Body of pancreas (tissue), 4 donors: Measurements from ENCODE around the gene RASGRF1. TPM values are rescaled to one million over a fixed set of nuclear protein-coding genes. Genes with fewer than 3 reads are reported as not detected.
A peak's percentile ranks its signal among the peaks of the same experiment; 100 is the strongest.

ENCODE experiments used
- ATAC-seq: fragments of 150-250 bp; one replicate; pipeline ENCODE4 v1.9.1; 2016
- DNase-seq, 4 donors: peaks; one replicate each; pipeline ENCODE4 v3.0.0-alpha.2; 2019
- H3K27ac ChIP-seq, 4 donors: fragments of 200-600 bp; sonication (generic); 1 replicate in 3 of 4; 2 replicates in 1 of 4; pipeline versions ENCODE4 v1.5.1 to v1.6.1; 2016 to 2019; ENCODE audit warnings: mild to moderate bottlenecking in 1 of 4, mixed read lengths in 1 of 4, moderate library complexity in 1 of 4
- H3K27me3 ChIP-seq, 2 donors: fragments of 200-600 bp; sonication (generic); one replicate each; pipeline ENCODE4 v1.6.0; 2016; ENCODE audit warnings: mild to moderate bottlenecking in 1 of 2
- H3K36me3 ChIP-seq, 2 donors: fragments of 200-600 bp; sonication (generic); replicated peaks in 1 of 2; 2 replicates each; pipeline ENCODE4 v1.5.1; 2016; ENCODE audit warnings: low read depth in 2 of 2; ENCODE audit not compliant: insufficient read depth in 1 of 2
- H3K4me1 ChIP-seq: fragments of 200-600 bp; sonication (generic); one replicate; pipeline ENCODE4 v1.6.0; 2016
- H3K4me3 ChIP-seq, 2 donors: fragments of 200-600 bp; sonication (generic); 1 replicate in 1 of 2; 2 replicates in 1 of 2; pipeline ENCODE4 v1.5.1; 2016 to 2019
- H3K9me3 ChIP-seq, 3 donors: fragments of 200-600 bp; sonication (generic); 1 replicate in 2 of 3; 2 replicates in 1 of 3; pipeline ENCODE4 v1.5.1; 2016
- POLR2A ChIP-seq, 3 donors: fragments of 450-650 bp; IDR thresholded peaks; one replicate each; pipeline ENCODE4 v1.6.1; 2016; ENCODE audit warnings: antibody characterized with exemption in 3 of 3, mild to moderate bottlenecking in 2 of 3
- WGBS, 2 donors: methylation state at CpG; one replicate each; pipeline ENCODE4 v1.1.5; 2017; 5-methylcytosine and 5-hydroxymethylcytosine counted together
- intact Hi-C: fragments of 100-400 bp; cut with DNase I; formaldehyde crosslinking; loops from one replicate; pipeline ENCODE4 v1.15.1; 2023
- total RNA-seq, 2 donors: library from RNA; depleted of rRNA; stranded (reverse); fragments of >200 nt; gene quantifications; one replicate each; pipeline ENCODE4 v1.1.0, GENCODE V29; 2016
- TF ChIP-seq, protein P1 (sequence below), 7 experiments: fragments of 450-650 bp in 4 of 7; fragments of 200-600 bp in 3 of 7; sonication (generic) in 3 of 7; IDR thresholded peaks; one replicate each; pipeline ENCODE4 v1.5.1; 2016 to 2019; ENCODE audit warnings: antibody characterized with exemption in 7 of 7

Gene RASGRF1
- total RNA-seq, 2 donors from 2014 or later: 1.0 to 3.6 TPM

DNA sequence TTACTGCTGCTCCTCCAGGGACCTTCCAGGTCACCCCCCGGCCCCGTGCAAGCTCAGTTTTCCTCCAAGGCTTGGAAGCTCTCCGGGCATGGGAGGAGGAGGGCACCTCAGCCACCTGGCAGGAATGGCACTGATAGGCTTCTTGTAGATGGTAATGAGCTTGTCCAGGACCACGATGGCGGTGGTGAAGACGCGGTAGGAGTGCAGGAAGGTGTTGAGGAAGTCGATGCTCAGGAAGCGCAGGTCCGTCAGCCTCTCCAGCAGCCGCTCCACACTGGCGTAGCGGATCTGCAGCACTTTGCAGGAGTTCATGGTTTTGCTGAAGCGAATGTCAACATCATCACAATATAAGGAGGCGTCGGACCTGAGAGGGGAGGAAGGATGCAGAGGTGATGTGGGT is 84.5 kb downstream of the RASGRF1 start:
- H3K27me3 ChIP-seq: no peaks in the 10 kb centered on the region
- WGBS, 2 donors: 84 to 92% methylated on average over 14 to 15 of the region's 16 CpGs
- no peaks in the 10 kb centered on the region for H3K36me3 ChIP-seq
- no peak for ATAC-seq
- no peak overlapping the region for H3K27ac ChIP-seq
- no peak for TF ChIP-seq POLR2A (IDR thresholded peaks at IDR 0.05)
- TF ChIP-seq, protein P1, sequence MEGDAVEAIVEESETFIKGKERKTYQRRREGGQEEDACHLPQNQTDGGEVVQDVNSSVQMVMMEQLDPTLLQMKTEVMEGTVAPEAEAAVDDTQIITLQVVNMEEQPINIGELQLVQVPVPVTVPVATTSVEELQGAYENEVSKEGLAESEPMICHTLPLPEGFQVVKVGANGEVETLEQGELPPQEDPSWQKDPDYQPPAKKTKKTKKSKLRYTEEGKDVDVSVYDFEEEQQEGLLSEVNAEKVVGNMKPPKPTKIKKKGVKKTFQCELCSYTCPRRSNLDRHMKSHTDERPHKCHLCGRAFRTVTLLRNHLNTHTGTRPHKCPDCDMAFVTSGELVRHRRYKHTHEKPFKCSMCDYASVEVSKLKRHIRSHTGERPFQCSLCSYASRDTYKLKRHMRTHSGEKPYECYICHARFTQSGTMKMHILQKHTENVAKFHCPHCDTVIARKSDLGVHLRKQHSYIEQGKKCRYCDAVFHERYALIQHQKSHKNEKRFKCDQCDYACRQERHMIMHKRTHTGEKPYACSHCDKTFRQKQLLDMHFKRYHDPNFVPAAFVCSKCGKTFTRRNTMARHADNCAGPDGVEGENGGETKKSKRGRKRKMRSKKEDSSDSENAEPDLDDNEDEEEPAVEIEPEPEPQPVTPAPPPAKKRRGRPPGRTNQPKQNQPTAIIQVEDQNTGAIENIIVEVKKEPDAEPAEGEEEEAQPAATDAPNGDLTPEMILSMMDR (IDR thresholded peaks at IDR 0.05): no peak
- no peaks in the 10 kb centered on the region for H3K9me3 ChIP-seq
- H3K4me3 ChIP-seq: no peak overlapping the region
- H3K4me1 ChIP-seq: no peaks in the 10 kb centered on the region
- intact Hi-C loops: no loop called here
- no peak for DNase-seq

DNA sequence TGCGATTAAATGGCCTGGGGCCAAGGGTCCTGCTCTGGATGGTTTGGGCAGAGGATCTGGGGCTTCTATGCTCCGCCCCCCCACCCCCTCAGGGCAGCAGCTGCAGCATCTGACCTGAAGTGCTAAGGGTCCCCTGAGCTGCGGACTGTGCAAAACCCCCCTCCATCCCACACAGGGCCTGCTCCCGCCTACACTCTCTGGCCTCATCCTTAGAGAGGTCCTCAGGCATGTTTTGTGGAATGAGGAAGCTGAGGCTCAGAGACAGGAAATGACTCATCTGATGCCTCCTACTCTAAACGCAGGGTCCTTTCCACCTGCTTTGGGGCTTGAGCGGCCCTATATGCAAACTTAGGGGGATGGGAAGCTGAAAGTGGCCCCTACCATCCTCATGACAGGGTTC is 86.2 kb downstream of the RASGRF1 start:
- peak in 1 of 4 donors; percentile 40 for DNase-seq
- intact Hi-C loops: no loop called here
- WGBS, 2 donors: 8 to 42% methylated on average over 2 to 6 of the region's 6 CpGs

DNA sequence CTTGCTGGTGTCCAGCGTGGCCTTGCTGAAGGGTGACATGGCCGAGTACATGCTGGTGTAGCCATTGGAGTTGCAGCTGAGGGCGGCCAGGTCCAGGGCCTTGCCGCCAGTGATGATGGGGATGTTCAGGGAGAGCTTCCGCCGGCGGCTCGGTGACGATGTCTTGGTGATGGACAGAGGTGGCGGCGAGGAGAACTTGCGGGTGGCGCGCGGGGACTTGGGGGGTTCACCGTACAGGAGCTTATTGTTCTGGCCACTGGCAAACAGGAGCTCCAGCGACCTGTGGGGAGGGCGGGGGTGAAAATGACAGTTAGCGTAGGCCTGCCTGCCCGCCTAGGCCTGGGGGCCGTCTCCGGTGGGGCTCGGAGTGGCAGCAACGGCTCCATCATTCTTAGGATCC is 86.7 kb downstream of the RASGRF1 start:
- DNase-seq: no peak
- H3K27ac ChIP-seq: no peak overlapping the region
- H3K27me3 ChIP-seq: no peaks in the 10 kb centered on the region
- no peaks in the 10 kb centered on the region for H3K36me3 ChIP-seq
- intact Hi-C loops: no loop called here
- WGBS, 2 donors: 80 to 88% methylated on average over 16 to 24 of the region's 24 CpGs
- no peaks in the 10 kb centered on the region for H3K9me3 ChIP-seq
- H3K4me1 ChIP-seq: no peaks in the 10 kb centered on the region
- TF ChIP-seq, protein P1 (IDR thresholded peaks at IDR 0.05): no peak
- TF ChIP-seq POLR2A (IDR thresholded peaks at IDR 0.05): no peak
- ATAC-seq: no peak
- H3K4me3 ChIP-seq: no peak overlapping the region

More for the DNA sequence above, 86.2 kb downstream of the RASGRF1 start:
- no peaks in the 10 kb centered on the region for H3K9me3 ChIP-seq
- H3K4me1 ChIP-seq: no peaks in the 10 kb centered on the region
- TF ChIP-seq, protein P1 (IDR thresholded peaks at IDR 0.05): no peak
- no peak for TF ChIP-seq POLR2A (IDR thresholded peaks at IDR 0.05)
- H3K27me3 ChIP-seq: no peaks in the 10 kb centered on the region
- H3K36me3 ChIP-seq: no peaks in the 10 kb centered on the region
- ATAC-seq: peak; percentile 43
- no peak overlapping the region for H3K27ac ChIP-seq
- H3K4me3 ChIP-seq: no peak overlapping the region

DNA sequence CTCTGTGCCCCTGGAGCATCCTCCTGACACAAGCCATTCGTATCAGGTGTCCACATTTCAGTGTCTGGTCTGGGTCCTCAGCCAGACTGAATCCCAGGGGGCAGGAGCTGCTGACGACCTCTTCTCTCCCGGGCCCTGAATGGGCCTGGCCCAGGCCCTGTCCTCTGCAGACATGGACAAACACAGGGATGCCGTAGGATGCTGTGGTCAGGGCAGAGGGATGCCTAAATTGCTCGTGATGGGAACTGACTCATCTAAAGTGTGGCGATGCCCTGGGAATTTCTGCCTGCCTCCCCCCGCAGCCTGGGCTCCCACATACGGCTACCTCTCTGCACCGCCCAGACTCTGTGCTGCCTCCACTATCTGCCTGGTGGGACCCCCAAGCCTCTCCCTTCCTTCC is 87.3 kb downstream of the RASGRF1 start:
- intact Hi-C loops: no loop called here
- 78 to 81% methylated on average over 1 to 9 of the region's 9 CpGs for WGBS, 2 donors
- no peak for DNase-seq

DNA sequence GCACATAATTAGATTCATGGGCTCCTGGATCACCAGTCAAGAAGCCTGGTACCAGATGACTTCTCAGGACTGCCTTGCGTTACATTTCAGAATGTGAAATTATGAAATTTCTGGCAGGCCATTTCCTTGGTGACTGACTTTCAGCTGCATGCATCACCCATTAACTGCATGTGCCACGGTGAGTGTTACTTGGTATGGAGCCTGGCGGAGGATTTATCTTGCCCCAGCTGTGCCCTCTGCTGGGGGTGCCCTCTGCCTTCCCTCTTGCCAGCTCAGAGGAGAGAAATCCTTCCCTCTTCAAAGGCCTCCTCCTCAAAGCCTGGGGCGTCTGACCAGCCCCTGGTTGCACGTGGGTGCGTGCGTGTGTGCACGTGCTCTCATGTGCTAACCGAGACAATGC is 88.0 kb downstream of the RASGRF1 start:
- no peaks in the 10 kb centered on the region for H3K27me3 ChIP-seq
- no peak for TF ChIP-seq POLR2A (IDR thresholded peaks at IDR 0.05)
- TF ChIP-seq, protein P1 (IDR thresholded peaks at IDR 0.05): no peak
- WGBS, 2 donors: 61 to 77% methylated on average over 3 to 9 of the region's 9 CpGs
- no peaks in the 10 kb centered on the region for H3K4me1 ChIP-seq
- ATAC-seq (no peak), DNase-seq (no peak)
- no peak overlapping the region for H3K27ac ChIP-seq
- intact Hi-C loops: no loop called here
- no peaks in the 10 kb centered on the region for H3K36me3 ChIP-seq
- no peak overlapping the region for H3K4me3 ChIP-seq
- H3K9me3 ChIP-seq: no peaks in the 10 kb centered on the region

More for the DNA sequence above, 87.3 kb downstream of the RASGRF1 start:
- Histone ChIP-seq H3K36me3 (no peaks in the 10 kb centered on the region), H3K27me3 (no peaks in the 10 kb centered on the region), H3K9me3 (no peaks in the 10 kb centered on the region), H3K27ac (no peak overlapping the region), H3K4me3 (no peak overlapping the region), H3K4me1 (no peaks in the 10 kb centered on the region)
- ATAC-seq: no peak
- TF ChIP-seq, protein P1 (IDR thresholded peaks at IDR 0.05): no peak
- TF ChIP-seq POLR2A (IDR thresholded peaks at IDR 0.05): no peak
